T-helper 1 cell (primary cell): ENCODE measurements around the gene CYP21A2.
A peak's percentile ranks its signal among the peaks of the same experiment; 100 is the strongest.
"Not testable (repeated sequence)": the region's sequence is repeated elsewhere in the genome, so short reads cannot be mapped to it uniquely, and the experiment has no call there.

Source experiments
- DNase-seq, 5 donors: peaks; one replicate each; pipeline ENCODE4 v3.0.0-alpha.2; 2012 to 2020

CYP21A2 gene

GRCh38 chr6:32035283-32036013 is 2.8 kb upstream of the CYP21A2 start:
- not testable (repeated sequence) for DNase-seq

- DNase-seq: peak in 1 of 5 donors; percentile 0
Observed at GRCh38 chr6:32037136-32037535, 1.1 kb upstream of the CYP21A2 start.

GRCh38 chr6:32038878-32039277 is 663 bp downstream of the CYP21A2 start:
- peak in 1 of 5 donors; percentile 1 for DNase-seq

GRCh38 chr6:32039321-32040274 is 1.4 kb downstream of the CYP21A2 start:
- not testable (repeated sequence) for DNase-seq

- DNase-seq: not testable (repeated sequence)
Observed at GRCh38 chr6:32040299-32041049, 2.3 kb downstream of the CYP21A2 start.

GRCh38 chr6:32041050-32041321 is 2.8 kb downstream of the CYP21A2 start:
- not testable (repeated sequence) for DNase-seq

- DNase-seq: not testable (repeated sequence)
Observed at GRCh38 chr6:32041385-32041784, 3.2 kb downstream of the CYP21A2 start.

GRCh38 chr6:32042276-32042675 is 4.1 kb downstream of the CYP21A2 start:
- not testable (repeated sequence) for DNase-seq

GRCh38 chr6:32043589-32044380 is 5.6 kb downstream of the CYP21A2 start:
- DNase-seq: not testable (repeated sequence)

- not testable (repeated sequence) for DNase-seq
Observed at GRCh38 chr6:32044916-32045315, 6.7 kb downstream of the CYP21A2 start.

GRCh38 chr6:32045811-32046449 is 7.7 kb downstream of the CYP21A2 start:
- DNase-seq: no peak

GRCh38 chr6:32046450-32047083 is 8.4 kb downstream of the CYP21A2 start:
- no peak for DNase-seq

GRCh38 chr6:32047084-32047478 is 8.9 kb downstream of the CYP21A2 start:
- no peak for DNase-seq

GRCh38 chr6:32047539-32047854 is 9.3 kb downstream of the CYP21A2 start:
- DNase-seq: no peak

- DNase-seq: peak; percentile 23 to 60 (median 47)
Observed at GRCh38 chr6:32047855-32048766, 9.9 kb downstream of the CYP21A2 start.

GRCh38 chr6:32049149-32049548 is 10.9 kb downstream of the CYP21A2 start:
- not testable (repeated sequence) for DNase-seq

- DNase-seq: not testable (repeated sequence)
Observed at GRCh38 chr6:32049736-32050135, 11.5 kb downstream of the CYP21A2 start.

GRCh38 chr6:32050562-32050961 is 12.3 kb downstream of the CYP21A2 start:
- DNase-seq: no peak

GRCh38 chr6:32052626-32053025 is 14.4 kb downstream of the CYP21A2 start:
- DNase-seq: not testable (repeated sequence)

- not testable (repeated sequence) for DNase-seq
Observed at GRCh38 chr6:32053314-32053713, 15.1 kb downstream of the CYP21A2 start.
